ENCODE data around the gene TBC1D32. TPM values are rescaled to one million over a fixed set of nuclear protein-coding genes. Genes with fewer than 3 reads are reported as not detected.
"Not testable (repeated sequence)": the region's sequence is repeated elsewhere in the genome, so short reads cannot be mapped to it uniquely, and the experiment has no call there.

Gene TBC1D32
- total and polyA plus RNA-seq, 4 donors, result 0.51 to 2.8 (median 1.7) TPM

DNA sequence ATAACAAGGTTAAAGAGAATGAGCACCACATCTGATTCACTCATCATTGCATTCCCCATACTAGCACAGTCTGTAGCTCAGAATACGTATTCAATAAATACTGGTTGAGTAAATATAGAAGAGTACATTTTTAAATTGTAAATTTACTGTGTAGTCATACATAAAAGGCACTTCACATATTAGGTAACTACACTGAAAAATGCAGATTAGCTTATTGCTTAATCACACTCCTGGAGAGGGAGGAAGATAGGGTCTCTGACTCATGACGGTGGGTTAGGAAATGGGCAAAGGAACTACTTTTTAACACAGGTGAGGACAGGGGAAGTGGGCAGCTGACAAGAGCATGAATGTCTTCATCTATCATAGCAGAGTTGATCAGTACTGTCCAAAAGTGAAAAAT, 133.2 kb downstream of the TBC1D32 start:
- 86% methylated on average over 2 of the region's 2 CpGs for WGBS
- no peak overlapping the region for H3K4me3 ChIP-seq (ENCODE audit: low read depth in 1 of 3, low read length in 3 of 3)
- H3K9me3 ChIP-seq (ENCODE audit: control insufficient read depth in 4 of 4, low read length in 3 of 4), result no peaks in the 10 kb centered on the region
- no peak for TF ChIP-seq FOXA2 (IDR thresholded peaks at IDR 0.05)
- TF ChIP-seq, protein P1, sequence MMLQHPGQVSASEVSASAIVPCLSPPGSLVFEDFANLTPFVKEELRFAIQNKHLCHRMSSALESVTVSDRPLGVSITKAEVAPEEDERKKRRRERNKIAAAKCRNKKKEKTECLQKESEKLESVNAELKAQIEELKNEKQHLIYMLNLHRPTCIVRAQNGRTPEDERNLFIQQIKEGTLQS (IDR thresholded peaks at IDR 0.05), result no peak
- TF ChIP-seq, protein P2, sequence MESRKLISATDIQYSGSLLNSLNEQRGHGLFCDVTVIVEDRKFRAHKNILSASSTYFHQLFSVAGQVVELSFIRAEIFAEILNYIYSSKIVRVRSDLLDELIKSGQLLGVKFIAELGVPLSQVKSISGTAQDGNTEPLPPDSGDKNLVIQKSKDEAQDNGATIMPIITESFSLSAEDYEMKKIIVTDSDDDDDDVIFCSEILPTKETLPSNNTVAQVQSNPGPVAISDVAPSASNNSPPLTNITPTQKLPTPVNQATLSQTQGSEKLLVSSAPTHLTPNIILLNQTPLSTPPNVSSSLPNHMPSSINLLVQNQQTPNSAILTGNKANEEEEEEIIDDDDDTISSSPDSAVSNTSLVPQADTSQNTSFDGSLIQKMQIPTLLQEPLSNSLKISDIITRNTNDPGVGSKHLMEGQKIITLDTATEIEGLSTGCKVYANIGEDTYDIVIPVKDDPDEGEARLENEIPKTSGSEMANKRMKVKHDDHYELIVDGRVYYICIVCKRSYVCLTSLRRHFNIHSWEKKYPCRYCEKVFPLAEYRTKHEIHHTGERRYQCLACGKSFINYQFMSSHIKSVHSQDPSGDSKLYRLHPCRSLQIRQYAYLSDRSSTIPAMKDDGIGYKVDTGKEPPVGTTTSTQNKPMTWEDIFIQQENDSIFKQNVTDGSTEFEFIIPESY (IDR thresholded peaks at IDR 0.05), result no peak
- TF ChIP-seq GABPA (IDR thresholded peaks at IDR 0.05 in 1 of 2, conservative IDR thresholded peaks at IDR 0.05 in 1 of 2), result no peak
- TF ChIP-seq, protein P3, sequence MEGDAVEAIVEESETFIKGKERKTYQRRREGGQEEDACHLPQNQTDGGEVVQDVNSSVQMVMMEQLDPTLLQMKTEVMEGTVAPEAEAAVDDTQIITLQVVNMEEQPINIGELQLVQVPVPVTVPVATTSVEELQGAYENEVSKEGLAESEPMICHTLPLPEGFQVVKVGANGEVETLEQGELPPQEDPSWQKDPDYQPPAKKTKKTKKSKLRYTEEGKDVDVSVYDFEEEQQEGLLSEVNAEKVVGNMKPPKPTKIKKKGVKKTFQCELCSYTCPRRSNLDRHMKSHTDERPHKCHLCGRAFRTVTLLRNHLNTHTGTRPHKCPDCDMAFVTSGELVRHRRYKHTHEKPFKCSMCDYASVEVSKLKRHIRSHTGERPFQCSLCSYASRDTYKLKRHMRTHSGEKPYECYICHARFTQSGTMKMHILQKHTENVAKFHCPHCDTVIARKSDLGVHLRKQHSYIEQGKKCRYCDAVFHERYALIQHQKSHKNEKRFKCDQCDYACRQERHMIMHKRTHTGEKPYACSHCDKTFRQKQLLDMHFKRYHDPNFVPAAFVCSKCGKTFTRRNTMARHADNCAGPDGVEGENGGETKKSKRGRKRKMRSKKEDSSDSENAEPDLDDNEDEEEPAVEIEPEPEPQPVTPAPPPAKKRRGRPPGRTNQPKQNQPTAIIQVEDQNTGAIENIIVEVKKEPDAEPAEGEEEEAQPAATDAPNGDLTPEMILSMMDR (IDR thresholded peaks at IDR 0.05; ENCODE audit: low read depth, low read length, missing input control), result no peak
- no peak for TF ChIP-seq RXRA (IDR thresholded peaks at IDR 0.05)
- TF ChIP-seq, protein P4, sequence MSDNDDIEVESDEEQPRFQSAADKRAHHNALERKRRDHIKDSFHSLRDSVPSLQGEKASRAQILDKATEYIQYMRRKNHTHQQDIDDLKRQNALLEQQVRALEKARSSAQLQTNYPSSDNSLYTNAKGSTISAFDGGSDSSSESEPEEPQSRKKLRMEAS (IDR thresholded peaks at IDR 0.05), result no peak
- no peak for TF ChIP-seq EGR1 (IDR thresholded peaks at IDR 0.05; ENCODE audit: low read depth in 2 of 2)
- no peak for TF ChIP-seq HNF4A (conservative IDR thresholded peaks at IDR 0.05)
- no peak for TF ChIP-seq FOXA1 (IDR thresholded peaks at IDR 0.05)
- H3K36me3 ChIP-seq (ENCODE audit: control insufficient read depth in 4 of 4, insufficient read depth in 3 of 4, low read depth in 1 of 4, low read length in 3 of 4), result no peaks in the 10 kb centered on the region
- no peaks in the 10 kb centered on the region for H3K27me3 ChIP-seq (ENCODE audit: control insufficient read depth in 4 of 4, insufficient read depth in 4 of 4, low read length in 3 of 4)
- H3K4me1 ChIP-seq (ENCODE audit: control insufficient read depth in 4 of 4, insufficient read depth in 4 of 4, low read length in 3 of 4), result no peaks in the 10 kb centered on the region
- H3K27ac ChIP-seq (ENCODE audit: low read depth in 1 of 2, low read length in 2 of 2), result no peak overlapping the region
- no peak overlapping the region for H3K9ac ChIP-seq (ENCODE audit: low read depth in 1 of 2, low read length in 2 of 2)
- DNase-seq (ENCODE audit: low spot score), result no peak

DNA sequence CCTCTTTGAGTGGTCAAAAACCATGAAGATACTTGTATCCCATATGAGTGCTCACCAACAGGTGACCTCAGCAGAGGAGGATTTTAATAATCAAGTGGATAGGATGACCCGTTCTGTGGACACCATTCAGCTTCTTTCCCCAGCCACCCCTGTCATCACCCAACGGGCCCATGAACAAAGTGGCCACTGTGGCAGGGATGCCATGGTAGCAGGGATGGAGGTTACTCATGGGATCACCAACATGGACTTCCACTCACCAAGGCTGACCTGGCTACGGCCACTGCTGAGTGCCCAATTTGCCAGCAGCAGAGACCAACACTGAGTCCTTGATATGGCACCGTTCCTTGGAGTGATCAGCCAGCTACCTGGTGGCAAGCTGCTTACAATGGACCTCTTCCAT, 138.2 kb downstream of the TBC1D32 start:
- not testable (repeated sequence) for H3K9ac ChIP-seq (ENCODE audit: low read depth in 1 of 2, low read length in 2 of 2); H3K9me3 ChIP-seq (ENCODE audit: control insufficient read depth in 4 of 4, low read length in 3 of 4); DNase-seq (ENCODE audit: low spot score); H3K27ac ChIP-seq (ENCODE audit: low read depth in 1 of 2, low read length in 2 of 2); H3K4me3 ChIP-seq (ENCODE audit: low read depth in 1 of 3, low read length in 3 of 3); H3K36me3 ChIP-seq (ENCODE audit: control insufficient read depth in 4 of 4, insufficient read depth in 3 of 4, low read depth in 1 of 4, low read length in 3 of 4); H3K4me1 ChIP-seq (ENCODE audit: control insufficient read depth in 4 of 4, insufficient read depth in 4 of 4, low read length in 3 of 4); H3K27me3 ChIP-seq (ENCODE audit: control insufficient read depth in 4 of 4, insufficient read depth in 4 of 4, low read length in 3 of 4)
- 97% methylated on average over 4 of the region's 4 CpGs for WGBS

DNA sequence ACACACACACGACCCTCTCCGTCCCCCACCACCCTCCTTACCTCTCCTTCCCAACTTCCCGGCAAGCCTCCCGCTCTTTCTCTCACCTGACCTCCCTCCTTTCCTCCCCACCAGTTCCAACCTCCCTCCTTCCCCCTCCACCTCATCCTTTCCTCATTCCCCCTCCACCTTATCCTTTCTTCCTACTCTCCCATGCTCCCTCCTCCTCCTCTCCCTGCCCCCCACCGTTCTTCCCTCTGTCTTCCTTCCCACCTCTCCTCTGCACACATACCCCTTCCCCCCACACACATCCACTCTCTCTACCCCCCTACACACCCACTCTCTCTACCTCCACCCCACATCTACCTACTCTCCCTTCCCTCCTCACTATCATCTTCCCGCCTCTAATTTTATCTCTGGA, 144.2 kb downstream of the TBC1D32 start:
- TF ChIP-seq SP1 (IDR thresholded peaks at IDR 0.05), result no peak
- TF ChIP-seq FOXA2 (IDR thresholded peaks at IDR 0.05), result no peak
- no peak for TF ChIP-seq FOXA1 (IDR thresholded peaks at IDR 0.05)
- TF ChIP-seq, protein P2 (IDR thresholded peaks at IDR 0.05), result no peak
- TF ChIP-seq RXRA (IDR thresholded peaks at IDR 0.05), result no peak
- TF ChIP-seq, protein P1 (IDR thresholded peaks at IDR 0.05), result no peak
- TF ChIP-seq HNF4A (conservative IDR thresholded peaks at IDR 0.05), result no peak
- TF ChIP-seq JUND (IDR thresholded peaks at IDR 0.05), result no peak
- TF ChIP-seq RAD21 (IDR thresholded peaks at IDR 0.05), result no peak
- no peak for TF ChIP-seq HNF4G (IDR thresholded peaks at IDR 0.05)
- TF ChIP-seq, protein P3 (IDR thresholded peaks at IDR 0.05; ENCODE audit: low read depth, low read length, missing input control), result no peak
- no peak for TF ChIP-seq NR2F2 (IDR thresholded peaks at IDR 0.05)
- no peak for TF ChIP-seq YY1 (IDR thresholded peaks at IDR 0.05)
- no peak for TF ChIP-seq TAF1 (conservative IDR thresholded peaks at IDR 0.05)
- Histone ChIP-seq H3K4me3 (ENCODE audit: low read depth in 1 of 3, low read length in 3 of 3) (no peak overlapping the region), H3K9ac (ENCODE audit: low read depth in 1 of 2, low read length in 2 of 2) (no peak overlapping the region), H3K4me1 (ENCODE audit: control insufficient read depth in 4 of 4, insufficient read depth in 4 of 4, low read length in 3 of 4) (no peaks in the 10 kb centered on the region), H3K9me3 (ENCODE audit: control insufficient read depth in 4 of 4, low read length in 3 of 4) (no peaks in the 10 kb centered on the region), H3K27ac (ENCODE audit: low read depth in 1 of 2, low read length in 2 of 2) (no peak overlapping the region), H3K36me3 (ENCODE audit: control insufficient read depth in 4 of 4, insufficient read depth in 3 of 4, low read depth in 1 of 4, low read length in 3 of 4) (no peaks in the 10 kb centered on the region), H3K27me3 (ENCODE audit: control insufficient read depth in 4 of 4, insufficient read depth in 4 of 4, low read length in 3 of 4) (no peaks in the 10 kb centered on the region)
- DNase-seq (ENCODE audit: low spot score), result no peak
- WGBS, result 72% methylated on average over 6 of the region's 6 CpGs
